Stimulated activated CD8-positive, alpha-beta memory T cell treated with anti-CD3 and anti-CD28 coated beads, Interleukin-15, amount 100 ng/mL, for 24 hours (primary cell): ENCODE results near the gene SHE.
"Not testable (repeated sequence)": the region's sequence is repeated elsewhere in the genome, so short reads cannot be mapped to it uniquely, and the experiment has no call there.

Source experiments
- DNase-seq: peaks from one replicate; pipeline ENCODE4 v3.0.0-alpha.2; 2020; ENCODE audit warnings: low read depth

SHE gene

DNA sequence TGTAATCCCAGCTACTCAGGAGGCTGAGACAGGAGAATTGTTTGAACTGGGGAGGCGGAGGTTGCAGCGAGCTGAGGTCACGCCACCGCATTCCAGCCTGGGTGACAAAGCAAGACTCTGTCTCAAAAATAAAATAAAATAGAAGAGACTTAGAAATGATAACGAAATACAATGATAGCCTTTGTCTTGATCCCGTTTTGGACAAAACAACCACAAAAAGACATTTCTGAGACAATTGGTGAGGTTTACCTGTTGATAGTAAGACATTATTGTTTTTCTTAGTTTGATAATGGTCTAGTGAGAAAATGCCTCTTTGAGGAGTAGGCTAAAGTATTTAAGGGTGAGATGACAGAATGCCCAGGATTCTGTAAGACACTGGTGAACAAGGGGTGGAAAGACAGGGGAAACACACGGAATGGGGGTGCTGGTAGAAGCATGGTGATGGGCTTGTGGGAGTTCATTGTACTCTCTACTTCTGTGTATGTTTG is 11.9 kb upstream of the SHE start:
- no peak for DNase-seq

DNA sequence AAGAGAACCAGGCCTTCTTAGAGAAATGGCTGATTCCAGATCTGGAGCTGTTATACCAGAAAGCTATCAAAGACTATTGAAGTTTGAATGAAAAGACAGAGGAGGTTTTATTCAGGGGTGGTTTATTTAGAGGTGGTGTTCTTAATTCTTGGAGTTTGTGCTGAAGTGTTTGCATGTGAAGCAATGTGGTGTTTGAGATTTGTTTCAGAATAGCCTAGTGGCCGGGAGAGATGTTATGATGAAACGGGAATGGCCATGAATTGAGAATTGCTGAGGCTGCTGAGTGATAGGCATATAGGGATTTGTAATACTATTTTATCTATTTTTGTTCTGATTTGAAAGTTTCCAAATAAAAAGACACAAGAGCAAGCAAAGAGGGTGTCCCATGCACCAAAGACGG is 10.5 kb upstream of the SHE start:
- DNase-seq, result no peak

DNA sequence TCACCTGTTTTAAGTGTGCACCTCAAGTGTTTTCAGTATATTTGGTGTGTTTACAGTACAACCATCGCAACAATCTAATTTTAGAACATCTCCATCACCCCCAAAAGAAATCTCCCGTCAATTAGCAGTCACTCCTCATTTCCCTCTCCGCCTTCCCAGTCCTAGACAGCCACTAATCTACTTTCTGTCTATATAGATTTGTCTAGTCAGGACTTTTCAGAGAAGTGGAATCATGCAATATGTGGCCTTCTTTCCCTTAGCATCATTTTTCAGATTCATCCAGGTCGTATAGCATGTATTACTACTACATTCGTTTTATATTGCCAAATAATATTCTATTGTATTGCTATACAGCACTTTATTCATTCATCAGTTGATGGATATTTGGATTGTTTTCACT is 1.7 kb upstream of the SHE start:
- no peak for DNase-seq

DNA sequence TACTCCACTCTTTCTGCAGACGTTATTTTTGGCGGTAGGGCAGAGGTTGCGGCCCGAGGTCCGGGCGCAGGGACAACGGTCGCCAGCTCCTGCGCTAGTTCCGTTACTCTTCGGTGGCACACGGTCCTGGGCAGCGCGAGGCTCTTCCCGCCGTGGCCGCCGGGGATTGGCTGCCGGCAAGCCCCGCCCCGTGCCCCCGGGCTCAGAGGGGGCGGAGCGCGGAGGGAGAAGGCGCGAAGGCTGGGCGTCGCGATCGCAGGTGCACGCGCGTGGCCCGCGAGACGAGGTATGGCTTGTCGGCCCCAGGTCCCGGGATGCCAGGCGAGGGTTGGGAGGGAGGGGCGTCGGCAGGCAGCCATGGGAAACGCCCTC is 518 bp upstream of the SHE start:
- no peak for DNase-seq

DNA sequence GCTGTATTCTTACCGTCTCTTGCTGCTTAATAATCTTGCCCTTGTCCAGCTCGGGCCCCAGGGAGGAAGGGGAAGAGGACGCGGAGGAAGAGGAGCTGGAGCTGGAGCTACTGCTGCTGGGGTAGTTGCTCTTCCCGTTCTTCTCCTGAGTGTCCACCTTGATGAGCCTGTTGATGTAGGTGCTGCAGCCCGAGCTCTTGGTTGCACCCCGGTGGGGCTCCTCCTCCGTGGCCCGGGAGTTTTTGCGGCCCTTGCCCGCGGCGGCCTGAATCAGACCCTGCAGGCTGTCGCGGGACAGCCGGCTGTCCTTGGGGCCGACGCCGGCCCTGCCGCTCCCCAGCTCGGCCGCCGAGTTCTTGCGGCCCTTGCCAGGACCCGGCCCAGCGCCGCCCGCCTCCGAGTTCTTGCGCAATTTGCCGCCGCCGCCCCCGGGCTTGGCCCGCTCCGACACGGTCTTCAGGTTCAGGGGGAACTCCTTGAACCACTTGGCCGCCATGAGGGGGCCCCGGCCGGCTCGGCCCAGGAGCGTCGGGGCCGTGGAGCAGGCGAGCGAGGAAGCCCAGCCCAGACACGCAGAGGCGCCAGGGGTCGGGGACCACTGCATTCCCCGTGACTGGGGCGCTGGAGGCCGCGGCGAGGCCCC is 668 bp downstream of the SHE start:
- DNase-seq, result no peak

DNA sequence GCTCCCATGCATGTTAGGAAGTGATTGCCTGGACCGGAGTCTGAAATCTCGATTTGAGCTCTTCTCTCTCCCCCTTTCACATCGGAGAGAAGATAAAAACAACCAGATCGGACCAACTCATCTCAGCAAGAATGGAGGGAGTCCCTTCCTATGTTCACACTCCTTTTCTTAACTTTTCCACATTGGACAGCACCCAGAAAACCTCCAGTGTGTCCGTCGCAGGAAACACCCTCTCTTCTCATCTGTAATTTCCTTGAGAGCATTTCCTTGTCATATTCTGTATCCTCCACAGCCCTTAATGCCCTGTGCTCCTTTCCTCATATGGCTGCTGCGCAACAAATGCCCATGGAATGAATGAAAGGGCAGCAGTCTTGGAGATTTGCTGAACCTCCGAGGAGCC is 1.7 kb downstream of the SHE start:
- no peak for DNase-seq

DNA sequence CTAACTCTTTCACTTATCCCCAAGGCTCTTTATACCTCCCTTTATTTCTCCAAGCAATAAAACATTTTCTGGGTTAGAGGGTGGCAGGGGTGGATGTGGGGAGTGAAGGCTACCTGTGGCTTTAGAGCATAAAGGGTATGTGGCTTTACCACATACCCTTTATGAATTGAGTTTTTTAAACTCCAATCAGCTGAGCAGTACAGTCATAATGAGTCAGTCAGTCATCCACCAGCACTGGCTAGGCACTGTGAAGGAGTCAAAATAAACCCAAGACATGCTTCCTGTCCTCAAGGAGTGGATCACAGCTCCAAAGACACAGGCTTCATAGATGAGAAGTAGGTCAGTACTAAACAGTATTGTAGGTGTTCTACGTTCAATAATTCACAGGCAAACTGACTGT is 2.8 kb downstream of the SHE start:
- no peak for DNase-seq

DNA sequence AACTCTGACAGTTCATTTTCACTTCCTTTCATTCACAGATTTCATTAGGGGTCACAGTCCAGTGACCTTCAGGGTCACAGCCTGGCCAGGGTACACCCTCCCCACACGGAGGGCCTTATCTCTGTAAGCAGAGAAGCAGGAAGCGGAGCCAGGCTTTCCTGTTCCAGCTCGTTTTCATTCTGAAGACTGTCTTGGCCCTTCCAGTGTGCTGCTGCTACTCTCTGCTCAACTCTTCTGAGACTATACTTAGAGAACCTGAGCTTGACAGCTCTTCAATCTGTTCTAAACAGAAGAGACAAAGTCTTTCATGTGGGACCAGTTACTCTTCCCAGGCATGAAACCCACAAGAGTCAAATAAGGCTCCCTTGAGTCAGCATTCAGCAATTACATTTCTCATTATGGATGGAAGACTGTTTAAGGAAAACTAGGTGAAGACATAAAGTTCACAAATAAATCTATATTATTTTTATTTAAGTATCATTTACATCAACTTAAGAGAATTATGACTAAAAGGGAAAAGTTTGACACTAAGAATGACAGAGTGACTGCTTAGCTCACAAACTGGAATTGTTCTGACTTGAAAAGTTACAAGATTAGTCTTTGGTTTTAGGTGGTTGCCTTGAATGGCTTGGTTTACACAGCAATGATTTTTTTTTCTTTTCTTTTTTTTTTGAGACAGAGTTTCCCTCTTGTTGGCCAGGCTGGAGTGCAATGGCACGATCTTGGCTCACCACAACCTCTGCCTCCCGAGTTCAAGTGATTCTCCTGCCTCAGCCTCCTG is 5.0 kb downstream of the SHE start:
- no peak for DNase-seq

DNA sequence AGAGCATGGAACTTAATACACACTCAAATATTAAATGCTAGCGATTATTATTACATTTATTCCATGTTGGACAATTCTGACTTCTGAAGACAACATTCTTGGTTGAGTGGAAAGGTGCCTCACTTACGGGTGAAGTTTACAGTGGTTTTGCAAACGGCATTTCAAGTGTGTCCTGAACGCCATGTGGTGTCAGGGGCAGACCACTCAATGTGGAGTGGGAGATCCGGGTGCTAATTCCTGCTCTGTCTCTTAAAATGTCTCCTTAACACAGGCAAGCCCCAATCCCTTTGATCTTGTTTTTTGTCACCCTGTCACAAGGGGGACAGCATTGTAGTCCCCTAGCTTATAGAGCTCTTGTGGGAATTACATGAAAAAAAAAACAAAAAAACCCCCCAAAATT is 5.8 kb downstream of the SHE start:
- no peak for DNase-seq

DNA sequence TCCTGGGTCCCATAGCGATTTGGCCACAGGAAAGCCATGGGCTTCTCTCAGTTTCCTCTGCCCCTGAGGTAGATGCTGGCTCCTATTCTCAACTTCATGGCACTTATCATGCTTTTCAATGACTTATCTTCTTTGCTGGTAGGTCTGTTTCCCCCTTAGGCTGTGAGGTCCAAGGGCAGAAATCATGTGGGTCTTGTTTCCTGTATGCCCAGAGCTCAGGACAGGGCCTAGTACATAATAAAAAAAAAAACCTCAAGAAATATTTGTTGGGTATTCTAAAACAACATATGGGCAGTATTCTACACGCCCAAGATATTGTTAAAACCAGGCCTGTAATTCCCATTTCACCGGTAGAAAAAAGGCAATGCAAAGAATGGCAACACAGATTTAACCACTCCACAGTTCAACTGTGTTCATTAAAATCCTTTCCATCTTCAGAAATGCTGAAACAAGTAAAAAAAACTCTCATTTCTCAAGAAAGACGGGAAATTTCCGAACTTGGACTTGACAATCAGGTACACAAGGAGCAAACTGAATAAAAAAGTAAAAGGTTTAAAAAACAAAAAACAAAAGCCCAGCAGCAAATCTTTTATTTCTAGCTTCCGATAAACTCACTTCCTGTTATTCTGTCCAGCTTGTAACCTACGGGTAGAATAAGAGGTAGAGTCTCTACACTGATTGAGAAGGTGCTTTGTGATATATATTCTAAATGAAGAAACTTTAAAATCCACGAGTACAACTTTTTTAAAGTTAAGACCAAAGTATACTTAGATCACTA is 6.5 kb downstream of the SHE start:
- no peak for DNase-seq

DNA sequence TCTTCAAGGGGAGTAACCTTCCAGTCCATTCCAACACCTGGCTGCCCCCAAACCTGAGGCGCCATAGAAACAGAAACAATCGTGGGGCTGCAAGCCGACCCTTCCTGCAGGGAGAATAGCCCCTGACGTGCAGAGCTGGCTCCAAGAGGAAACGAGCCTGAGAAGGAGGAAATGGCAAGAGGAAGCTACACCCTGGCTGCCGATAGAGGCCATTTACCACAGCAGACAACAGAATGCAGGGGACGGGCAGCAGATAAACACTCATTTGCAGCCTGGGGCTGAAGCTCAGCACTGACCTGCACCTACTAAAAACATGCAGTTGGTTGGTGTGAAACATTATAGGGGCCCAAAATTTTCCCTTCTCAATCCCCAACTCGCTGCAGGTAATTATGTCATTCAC is 8.9 kb downstream of the SHE start:
- no peak for DNase-seq

DNA sequence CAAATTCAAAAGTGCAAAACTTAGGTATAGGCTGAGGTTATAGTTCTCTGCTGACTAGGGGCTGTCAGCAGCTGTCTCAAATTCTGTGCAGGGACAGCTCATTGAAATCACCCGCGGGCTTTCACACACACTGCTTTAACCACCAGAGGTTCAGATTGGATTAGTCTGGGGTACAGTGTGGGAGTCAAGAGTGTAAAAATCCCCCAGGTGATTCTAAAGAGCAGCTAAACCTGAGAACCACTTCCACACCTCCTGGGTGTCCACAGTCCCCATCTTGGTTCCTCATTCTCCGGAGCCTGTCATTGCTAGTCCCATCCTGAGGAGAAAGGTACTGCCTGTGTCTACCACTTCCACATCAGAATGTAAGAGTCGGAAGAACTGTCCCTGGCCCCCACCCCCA is 10.1 kb downstream of the SHE start:
- DNase-seq, result no peak

DNA sequence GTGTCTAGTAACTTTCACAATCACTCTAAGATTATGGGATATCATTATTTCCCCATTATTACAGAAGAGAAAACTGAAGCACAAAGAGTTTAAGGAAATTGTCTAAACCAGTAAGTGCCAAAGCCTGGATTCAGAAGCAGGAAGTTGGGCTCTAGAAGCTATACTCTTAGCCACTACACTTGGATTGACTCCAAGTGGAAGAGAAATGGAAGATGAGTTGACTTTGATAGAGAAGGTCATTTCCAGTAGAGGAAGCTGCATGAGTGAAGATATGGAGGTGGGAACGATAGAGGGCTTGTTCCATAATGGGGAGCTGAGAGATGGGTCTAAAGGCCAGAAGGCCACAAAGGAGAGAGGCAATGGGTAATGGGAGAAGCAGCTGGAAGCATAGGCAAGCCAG is 11.9 kb downstream of the SHE start:
- no peak for DNase-seq

DNA sequence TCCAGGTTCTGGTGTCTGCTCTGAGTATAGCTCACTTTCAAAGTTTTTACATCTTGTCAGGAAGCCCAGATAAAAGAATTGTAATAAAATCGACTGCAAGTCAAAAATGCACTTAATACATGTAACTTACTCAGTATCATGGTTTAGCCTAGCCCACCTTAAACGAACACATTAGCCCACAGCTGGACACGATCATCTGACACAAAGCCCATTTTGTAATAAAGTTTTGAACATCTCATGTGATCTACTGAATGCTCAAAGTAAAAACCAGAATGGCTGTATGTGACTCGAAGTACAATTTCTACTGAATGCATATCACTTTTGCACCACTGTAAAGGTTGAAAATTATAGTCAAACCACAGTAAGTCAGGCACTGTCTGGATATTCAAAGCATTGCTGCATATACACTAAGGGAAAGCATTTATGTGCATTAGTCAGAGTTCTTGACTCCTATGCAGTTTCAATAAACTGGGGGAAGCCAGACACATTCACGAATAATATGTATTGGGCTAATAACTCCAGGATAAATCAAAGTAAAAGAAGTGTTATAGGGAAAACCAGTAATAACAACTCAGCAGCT is 12.4 kb downstream of the SHE start:
- no peak for DNase-seq

DNA sequence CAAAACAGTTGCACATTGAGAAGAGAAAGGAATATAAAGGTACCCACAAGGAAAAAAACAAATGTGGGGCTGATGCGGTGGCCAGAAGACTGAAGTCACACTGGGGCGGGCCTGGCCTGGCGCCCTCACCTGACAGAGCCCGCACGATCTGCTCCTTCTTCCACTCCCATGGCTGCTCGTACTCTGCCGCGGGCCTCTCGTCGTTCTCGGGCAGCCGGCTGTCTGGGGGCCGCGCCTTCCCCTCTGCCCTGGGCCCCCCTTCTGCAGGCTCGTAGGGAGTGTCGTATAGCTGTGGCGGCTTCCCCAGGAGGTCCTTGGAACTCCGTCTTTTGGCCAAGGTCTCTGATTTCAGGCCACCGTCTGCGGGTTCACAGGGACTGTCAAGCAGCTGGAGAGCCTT is 13.3 kb downstream of the SHE start:
- no peak for DNase-seq

DNA sequence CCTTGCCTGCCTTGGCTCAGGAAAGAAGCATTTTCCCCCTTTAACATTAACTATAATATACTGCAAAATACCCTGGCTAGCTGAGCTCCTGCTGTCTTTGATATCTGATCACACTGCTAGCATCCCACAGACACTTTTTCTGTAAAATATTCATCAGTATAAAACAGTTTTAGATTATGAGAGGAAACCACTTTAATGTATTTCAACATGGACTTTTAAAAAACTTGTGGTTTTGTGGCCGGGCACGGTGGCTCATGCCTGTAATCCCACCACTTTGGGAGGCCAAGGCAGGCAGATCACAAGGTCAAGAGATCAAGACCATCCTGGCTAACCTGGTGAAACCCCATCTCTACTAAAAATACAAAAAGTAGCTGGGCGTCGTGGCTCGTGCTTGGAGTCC is 15.5 kb downstream of the SHE start:
- not testable (repeated sequence) for DNase-seq

DNA sequence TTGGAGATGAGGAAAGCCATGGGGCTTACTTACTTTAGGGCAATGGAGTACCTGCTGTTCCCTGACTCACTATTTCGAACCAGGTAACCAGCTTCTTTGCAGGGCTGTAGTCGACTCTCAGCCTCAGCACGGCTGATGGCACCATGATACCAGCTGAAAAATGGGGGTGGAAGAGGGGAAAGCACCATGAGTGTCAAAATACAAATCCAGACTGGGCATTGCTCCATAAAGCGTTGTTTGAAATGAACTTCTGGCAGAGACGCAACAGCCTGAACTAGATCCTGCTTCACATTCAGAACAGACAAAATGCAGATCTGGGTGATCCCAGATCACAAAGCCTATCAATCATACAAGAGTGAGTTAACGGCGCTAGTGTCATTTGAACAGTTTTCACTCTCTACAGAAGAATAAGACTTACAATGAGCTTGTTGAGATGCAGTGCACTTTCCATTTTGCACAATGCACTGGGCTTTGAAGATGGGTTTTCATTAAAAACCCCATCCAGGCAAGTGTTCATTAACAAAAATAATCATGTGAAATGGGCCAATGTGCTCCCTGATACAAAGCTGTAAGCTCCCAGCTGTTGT is 16.2 kb downstream of the SHE start:
- DNase-seq, result no peak

DNA sequence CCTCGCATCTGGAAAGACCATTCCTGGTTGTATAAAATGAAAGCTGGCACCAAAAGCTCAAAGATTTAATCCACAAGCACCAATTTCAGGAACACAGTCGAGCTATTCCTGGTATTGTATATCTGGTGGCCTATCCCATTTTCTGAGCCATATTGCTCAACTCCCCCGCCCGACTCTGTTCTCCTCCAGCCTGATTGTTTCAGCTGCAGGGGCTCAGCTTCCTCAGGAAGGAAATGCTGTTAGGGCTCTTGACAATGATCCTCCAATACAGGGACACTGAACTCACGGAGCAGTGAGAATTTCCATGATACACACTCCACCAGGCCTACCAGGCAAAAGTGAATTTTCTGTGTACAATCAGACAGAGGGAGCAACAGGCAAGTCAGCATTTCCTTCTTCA is 17.1 kb downstream of the SHE start:
- DNase-seq, result no peak

DNA sequence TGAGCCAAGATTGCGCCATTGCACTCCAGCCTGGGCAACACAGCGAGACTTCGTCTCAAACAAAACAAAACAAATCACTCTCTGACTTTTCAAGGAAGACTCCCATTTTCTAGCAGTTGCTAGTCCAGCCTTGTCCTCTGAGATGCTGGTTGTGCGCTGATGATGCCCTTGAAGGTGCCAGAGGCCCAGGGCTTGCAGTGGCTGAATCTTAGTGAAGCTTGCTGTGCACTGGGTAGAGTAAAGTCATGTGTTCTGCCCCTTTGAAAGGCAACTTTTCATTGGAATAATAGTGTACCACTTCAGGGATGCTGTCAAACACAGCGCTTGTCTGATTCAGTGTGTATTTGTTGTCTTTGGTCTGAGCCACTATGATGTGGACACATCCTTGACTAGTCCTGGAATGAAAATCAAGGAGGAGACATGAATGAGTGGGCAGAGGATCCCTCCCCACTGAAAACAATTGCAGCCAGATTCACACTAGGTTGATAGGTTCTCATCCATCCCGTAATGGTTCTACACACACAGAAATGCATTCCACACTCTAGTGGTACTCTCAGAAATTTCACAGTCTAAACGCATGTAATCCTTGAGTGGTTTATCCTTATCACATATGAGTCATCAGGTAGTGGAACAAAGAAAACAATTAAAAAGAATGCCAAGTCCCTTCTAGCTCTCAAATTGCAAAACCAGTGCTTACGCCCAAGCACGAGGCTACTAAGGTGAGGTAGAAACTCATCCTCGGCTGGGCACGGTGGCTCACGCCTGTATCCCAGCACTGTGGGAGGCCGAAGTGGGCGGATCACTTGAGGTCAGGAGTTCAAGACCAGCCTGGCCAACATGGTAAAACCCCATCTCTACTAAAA is 18.0 kb downstream of the SHE start:
- no peak for DNase-seq

DNA sequence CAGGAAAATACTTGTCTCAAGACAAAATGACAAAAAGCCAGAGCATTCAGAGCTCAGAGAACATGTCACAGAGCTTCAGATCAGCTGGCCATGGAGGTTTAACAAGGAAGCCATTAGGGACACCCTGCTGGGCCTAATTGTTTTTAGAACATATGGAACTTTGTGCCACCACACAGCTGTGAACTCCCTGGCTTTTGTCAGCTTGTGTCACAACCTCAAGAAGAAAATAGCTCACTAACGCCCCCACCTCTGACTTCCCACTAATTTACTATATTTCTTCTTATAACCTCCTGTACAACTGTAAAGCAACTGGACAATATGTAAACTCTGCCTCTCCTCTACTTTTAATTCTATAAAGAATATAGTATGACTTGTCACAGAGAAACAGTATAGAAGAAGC is 21.2 kb downstream of the SHE start:
- no peak for DNase-seq

DNA sequence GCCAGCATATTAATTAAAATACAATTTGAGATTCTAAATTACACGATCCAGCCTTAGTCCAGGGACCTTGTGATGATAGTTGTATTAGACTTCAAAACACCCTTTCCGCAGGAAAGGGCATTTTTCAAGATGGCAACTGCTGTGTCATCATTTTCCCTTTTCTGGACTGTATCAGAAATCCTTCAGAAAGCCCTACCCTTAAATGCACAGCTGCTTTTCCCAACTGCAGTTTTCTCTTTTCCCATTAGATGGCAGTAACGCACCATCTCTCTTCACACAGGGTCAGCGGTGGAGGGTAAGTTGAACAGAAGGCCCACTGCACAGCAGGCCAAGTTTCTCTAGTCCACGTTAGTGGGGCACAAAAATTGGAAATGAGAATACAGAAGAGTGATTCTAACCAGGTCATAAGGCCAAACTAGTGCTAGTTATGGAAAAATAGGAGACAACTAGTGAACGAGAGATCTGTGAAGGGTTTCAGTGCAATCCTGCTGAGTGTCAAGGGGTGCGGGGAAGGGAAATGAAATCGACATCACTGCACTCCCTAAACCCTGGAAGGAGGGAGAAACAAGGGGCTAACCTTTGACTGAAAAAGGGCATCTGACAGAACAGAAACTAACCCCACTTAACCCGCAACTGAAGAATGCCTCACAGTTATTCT is 22.3 kb downstream of the SHE start:
- no peak for DNase-seq
